Thoracic aorta (tissue), 2 donors: Measurements from ENCODE around the gene GK. TPM values are rescaled to one million over a fixed set of nuclear protein-coding genes. Genes with fewer than 3 reads are reported as not detected.

ENCODE experiments used
- ATAC-seq: fragments of 150-250 bp; one replicate; pipeline ENCODE4 v1.8.0; 2017; ENCODE audit warnings: low read depth; ENCODE audit not compliant: insufficient number of reproducible peaks, low FRiP score
- DNase-seq: peaks from one replicate; pipeline ENCODE4 v3.0.0-alpha.2; 2020; ENCODE audit warnings: low spot score
- H3K27ac ChIP-seq, 2 donors: fragments of 200-600 bp; sonication (generic); 1 replicate in 1 of 2; 2 replicates in 1 of 2; pipeline ENCODE4 v1.5.1; 2016; ENCODE audit warnings: mild to moderate bottlenecking in 2 of 2, moderate library complexity in 2 of 2
- H3K27me3 ChIP-seq: fragments of 200-600 bp; sonication (generic); replicated peaks from 2 replicates; pipeline ENCODE4 v1.6.0; 2016; ENCODE audit warnings: mild to moderate bottlenecking; ENCODE audit not compliant: insufficient read depth
- H3K36me3 ChIP-seq: fragments of 200-600 bp; sonication (generic); one replicate; pipeline ENCODE4 v1.5.1; 2016
- H3K4me1 ChIP-seq, 2 donors: fragments of 200-600 bp; sonication (generic); 1 replicate in 1 of 2; 2 replicates in 1 of 2; pipeline versions ENCODE4 v1.5.1 to v1.6.0; 2016; ENCODE audit warnings: low read depth in 2 of 2, mild to moderate bottlenecking in 1 of 2; ENCODE audit not compliant: control insufficient read depth in 1 of 2
- H3K4me3 ChIP-seq: fragments of 200-600 bp; sonication (generic); 2 replicates; pipeline ENCODE4 v1.5.1; 2016; ENCODE audit warnings: mild to moderate bottlenecking
- H3K9me3 ChIP-seq: fragments of 200-600 bp; sonication (generic); 2 replicates; pipeline ENCODE4 v1.5.1; 2016
- total RNA-seq, 2 donors: library from RNA; depleted of rRNA; stranded (reverse); fragments of >200 nt; gene quantifications; one replicate each; pipeline versions ENCODE4 v1.1.0 to v1.2.3, GENCODE V29; 2016
- TF ChIP-seq, protein P1 (sequence below): fragments of 200-600 bp; sonication (generic); IDR thresholded peaks from one replicate; pipeline ENCODE4 v1.5.1; 2019; ENCODE audit warnings: antibody characterized with exemption

GK gene
- total RNA-seq, 2 donors from 2014 or later: 12.9 to 15.2 TPM

DNA sequence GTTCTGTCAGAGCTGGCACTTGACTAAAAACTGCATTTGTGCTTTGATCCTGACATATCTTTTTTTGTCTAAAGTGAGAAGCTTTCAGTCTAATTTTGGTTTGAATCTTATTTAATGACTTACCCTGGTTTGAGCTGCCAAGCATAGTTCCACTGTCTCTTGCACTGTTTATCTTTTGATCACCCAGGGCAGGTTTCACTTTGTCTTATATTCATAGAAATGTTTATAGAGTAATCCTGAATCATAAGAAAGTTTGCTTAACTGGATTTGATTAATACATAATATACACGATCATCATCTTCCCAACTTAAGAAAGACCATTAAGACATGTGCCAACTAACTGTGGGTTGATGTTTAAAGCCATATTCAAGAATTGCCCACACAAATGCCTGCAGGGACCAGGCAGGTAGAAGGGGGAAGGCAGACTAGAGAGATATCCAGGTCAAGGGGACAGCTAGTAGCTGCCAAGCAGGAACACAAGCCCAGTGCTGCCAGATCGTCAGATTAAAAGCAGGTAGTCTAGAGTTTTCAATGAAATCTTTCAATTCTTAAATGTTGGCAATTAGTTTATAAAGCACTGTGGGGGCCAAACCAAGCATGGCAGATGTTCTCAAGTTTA lies 1.9 kb downstream of the GK start:
- ATAC-seq (no peak), DNase-seq (no peak)
- Histone ChIP-seq H3K9me3 (no peaks in the 10 kb centered on the region), H3K4me3 (no peak overlapping the region), H3K36me3 (no peaks in the 10 kb centered on the region), H3K4me1 (peaks cover 0 to 5% of the 10 kb centered on the region in 2 donors), H3K27me3 (no peaks in the 10 kb centered on the region), H3K27ac (no peak overlapping the region)
- TF ChIP-seq, protein P1, sequence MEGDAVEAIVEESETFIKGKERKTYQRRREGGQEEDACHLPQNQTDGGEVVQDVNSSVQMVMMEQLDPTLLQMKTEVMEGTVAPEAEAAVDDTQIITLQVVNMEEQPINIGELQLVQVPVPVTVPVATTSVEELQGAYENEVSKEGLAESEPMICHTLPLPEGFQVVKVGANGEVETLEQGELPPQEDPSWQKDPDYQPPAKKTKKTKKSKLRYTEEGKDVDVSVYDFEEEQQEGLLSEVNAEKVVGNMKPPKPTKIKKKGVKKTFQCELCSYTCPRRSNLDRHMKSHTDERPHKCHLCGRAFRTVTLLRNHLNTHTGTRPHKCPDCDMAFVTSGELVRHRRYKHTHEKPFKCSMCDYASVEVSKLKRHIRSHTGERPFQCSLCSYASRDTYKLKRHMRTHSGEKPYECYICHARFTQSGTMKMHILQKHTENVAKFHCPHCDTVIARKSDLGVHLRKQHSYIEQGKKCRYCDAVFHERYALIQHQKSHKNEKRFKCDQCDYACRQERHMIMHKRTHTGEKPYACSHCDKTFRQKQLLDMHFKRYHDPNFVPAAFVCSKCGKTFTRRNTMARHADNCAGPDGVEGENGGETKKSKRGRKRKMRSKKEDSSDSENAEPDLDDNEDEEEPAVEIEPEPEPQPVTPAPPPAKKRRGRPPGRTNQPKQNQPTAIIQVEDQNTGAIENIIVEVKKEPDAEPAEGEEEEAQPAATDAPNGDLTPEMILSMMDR: no peak

DNA sequence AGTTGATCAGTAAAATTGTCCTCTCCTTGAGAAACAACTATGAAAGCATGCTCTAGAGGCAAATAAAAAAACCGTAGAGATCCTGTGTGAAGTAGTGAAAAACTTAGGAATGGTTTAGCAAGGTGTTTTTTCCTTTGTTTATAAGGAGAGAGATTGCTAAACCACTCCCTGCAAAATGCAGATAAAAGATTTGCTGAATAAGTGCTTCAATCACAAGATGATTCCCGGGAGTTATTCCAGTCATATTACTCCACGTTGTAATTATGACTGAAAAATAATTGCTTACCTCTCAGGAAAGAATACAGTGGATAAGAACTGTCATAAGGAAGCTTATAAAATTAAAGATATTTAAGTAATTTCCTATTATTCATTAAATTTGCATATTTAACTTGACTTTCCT lies 2.8 kb downstream of the GK start:
- Histone ChIP-seq H3K4me3 (no peak overlapping the region), H3K27me3 (no peaks in the 10 kb centered on the region), H3K9me3 (no peaks in the 10 kb centered on the region), H3K27ac (no peak overlapping the region), H3K4me1 (peaks cover 0 to 5% of the 10 kb centered on the region in 2 donors), H3K36me3 (no peaks in the 10 kb centered on the region)
- DNase-seq (no peak), ATAC-seq (no peak)
- TF ChIP-seq, protein P1: no peak

DNA sequence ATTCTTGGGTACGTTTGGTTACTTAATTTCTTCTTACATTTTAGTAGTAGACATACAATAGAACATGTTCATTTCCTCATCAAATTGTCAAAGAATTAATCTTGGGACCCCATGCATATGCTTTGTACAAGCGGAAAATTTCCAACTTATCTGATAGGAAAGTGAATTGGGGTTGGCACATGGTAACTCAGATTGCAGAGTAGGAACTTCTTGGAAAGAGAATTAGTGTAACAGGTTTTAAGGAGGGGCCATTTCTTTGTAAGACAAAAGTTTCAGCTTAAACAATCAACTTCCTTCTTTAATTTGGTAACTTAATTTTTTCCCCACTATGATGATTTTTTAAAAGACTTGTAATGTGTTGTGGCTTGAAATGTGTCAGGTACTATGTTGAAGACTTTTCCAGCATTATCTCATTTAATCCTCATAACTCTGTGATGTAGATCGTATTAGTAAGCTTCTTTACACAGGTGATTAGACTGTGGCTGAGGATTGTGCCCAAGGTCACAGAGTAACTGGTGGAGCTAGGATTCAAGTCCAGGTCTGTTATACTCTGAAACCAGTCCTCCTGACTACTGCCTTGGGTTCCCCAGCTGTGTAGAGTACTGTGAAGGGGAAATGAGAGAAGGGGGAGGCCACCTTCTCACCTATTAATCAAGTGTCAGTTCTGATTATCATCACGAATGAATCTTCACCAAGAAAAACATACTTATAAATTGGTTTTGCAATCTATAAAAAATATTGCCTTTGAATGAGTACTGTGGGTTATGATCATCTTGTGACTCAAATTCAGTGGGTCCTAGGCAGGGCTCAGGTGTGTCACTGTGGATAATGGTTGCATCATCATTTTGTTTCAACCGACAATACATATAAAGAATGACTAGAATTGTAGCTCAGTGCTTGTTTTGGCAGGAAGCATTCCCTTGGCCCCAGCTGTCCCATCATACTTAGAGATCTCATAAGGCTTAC lies 4.3 kb downstream of the GK start:
- ATAC-seq (no peak), DNase-seq (no peak)
- no peaks in the 10 kb centered on the region for H3K36me3 ChIP-seq
- H3K27ac ChIP-seq: no peak overlapping the region
- H3K4me3 ChIP-seq: no peak overlapping the region
- H3K27me3 ChIP-seq: no peaks in the 10 kb centered on the region
- TF ChIP-seq, protein P1: no peak
- no peaks in the 10 kb centered on the region for H3K9me3 ChIP-seq
- H3K4me1 ChIP-seq: peaks cover 0 to 5% of the 10 kb centered on the region in 2 donors

DNA sequence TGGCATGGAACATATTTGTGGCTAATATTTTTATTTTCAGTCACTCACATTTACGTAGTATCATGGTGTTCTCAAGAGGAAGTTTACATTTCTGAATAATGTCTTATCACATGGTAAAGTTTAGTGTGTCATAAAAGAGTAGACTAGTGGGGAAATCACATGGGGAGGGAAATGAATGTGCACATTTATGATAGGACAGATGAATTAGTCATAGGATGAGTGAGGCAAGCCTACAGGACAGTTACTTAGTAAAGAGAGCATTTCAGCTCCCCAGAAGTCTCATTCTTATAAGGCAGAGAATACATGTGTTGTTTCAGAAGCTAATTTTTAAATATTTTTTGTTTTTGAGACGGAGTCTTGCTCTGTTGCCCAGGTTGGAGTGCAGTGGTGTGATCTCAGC lies 6.2 kb downstream of the GK start:
- H3K27ac ChIP-seq: no peak overlapping the region
- TF ChIP-seq, protein P1: no peak
- H3K9me3 ChIP-seq: no peaks in the 10 kb centered on the region
- DNase-seq: no peak
- H3K4me3 ChIP-seq: no peak overlapping the region
- no peaks in the 10 kb centered on the region for H3K36me3 ChIP-seq
- no peaks in the 10 kb centered on the region for H3K27me3 ChIP-seq
- H3K4me1 ChIP-seq: no peaks in the 10 kb centered on the region
- ATAC-seq: no peak

DNA sequence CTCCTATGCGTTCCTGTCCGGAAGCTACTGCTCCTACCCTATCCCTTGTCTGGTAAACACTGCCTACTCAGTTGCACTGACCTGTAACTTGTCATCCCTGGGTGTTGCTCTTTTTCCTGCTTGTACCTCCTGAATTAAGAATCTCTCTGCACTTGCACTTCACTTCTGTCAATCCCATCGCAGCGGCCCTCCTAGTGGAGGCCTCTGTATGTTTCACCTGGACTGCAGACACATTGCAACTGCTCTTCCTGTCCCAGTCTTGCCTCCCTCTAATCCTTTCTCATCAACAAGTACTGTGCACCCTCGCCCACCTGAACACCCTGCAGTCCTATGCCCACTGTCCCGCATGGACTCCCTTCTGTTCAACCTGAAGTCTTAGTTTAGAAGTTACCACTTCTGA lies 8.0 kb downstream of the GK start:
- no peak for DNase-seq
- Histone ChIP-seq H3K36me3 (no peaks in the 10 kb centered on the region), H3K27ac (no peak overlapping the region), H3K4me3 (no peak overlapping the region), H3K9me3 (no peaks in the 10 kb centered on the region), H3K27me3 (no peaks in the 10 kb centered on the region), H3K4me1 (no peaks in the 10 kb centered on the region)
- ATAC-seq: no peak
- TF ChIP-seq, protein P1: no peak
